Parietal lobe (tissue), 1 donor: ENCODE results near the gene LUZP4. TPM values are rescaled to one million over a fixed set of nuclear protein-coding genes. Genes with fewer than 3 reads are reported as not detected.

Experiments
- total RNA-seq: library from RNA; depleted of rRNA; stranded (reverse); fragments of >200 nt; gene quantifications from one replicate; pipeline ENCODE4 v1.2.3, GENCODE V29; 2014

The LUZP4 gene
- total RNA-seq = not detected

GRCh38 chrX:115289465-115289864, at the start of gene LUZP4:
Gene LUZP4 (plus strand): TSS chrX:115289715. CDS start chrX:115289760, 45 bp downstream.

Other genes with a start within 250 kb of the LUZP4 start
- not detected for gene RBMXL3, start 100.3 kb upstream of the LUZP4 start, total RNA-seq
- gene LRCH2, start 55.6 kb upstream of the LUZP4 start, total RNA-seq = 45.7 TPM